ENCODE results near the gene NEXN.

DNA sequence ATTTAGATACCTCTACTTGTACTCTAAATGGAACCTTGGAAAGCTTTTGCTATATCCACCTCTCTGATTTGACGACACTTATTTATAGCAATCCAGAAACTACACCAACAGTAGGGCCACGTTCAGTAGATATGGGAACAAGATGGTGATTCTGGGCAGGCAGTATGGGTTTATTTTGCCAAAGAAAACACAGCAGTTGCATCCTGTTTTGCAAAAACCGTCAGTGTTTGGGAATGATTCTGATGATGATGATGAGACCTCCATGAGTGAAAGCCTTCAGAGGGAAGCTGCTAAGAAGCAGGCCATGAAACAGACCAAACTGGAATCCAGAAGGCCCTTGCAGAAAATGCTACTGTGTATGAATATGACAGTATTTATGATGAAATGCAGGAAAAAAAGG is 41.5 kb upstream of the NEXN start:
- TF ChIP-seq, protein P1, sequence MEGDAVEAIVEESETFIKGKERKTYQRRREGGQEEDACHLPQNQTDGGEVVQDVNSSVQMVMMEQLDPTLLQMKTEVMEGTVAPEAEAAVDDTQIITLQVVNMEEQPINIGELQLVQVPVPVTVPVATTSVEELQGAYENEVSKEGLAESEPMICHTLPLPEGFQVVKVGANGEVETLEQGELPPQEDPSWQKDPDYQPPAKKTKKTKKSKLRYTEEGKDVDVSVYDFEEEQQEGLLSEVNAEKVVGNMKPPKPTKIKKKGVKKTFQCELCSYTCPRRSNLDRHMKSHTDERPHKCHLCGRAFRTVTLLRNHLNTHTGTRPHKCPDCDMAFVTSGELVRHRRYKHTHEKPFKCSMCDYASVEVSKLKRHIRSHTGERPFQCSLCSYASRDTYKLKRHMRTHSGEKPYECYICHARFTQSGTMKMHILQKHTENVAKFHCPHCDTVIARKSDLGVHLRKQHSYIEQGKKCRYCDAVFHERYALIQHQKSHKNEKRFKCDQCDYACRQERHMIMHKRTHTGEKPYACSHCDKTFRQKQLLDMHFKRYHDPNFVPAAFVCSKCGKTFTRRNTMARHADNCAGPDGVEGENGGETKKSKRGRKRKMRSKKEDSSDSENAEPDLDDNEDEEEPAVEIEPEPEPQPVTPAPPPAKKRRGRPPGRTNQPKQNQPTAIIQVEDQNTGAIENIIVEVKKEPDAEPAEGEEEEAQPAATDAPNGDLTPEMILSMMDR (IDR thresholded peaks at IDR 0.05) = no peak
- no peak for TF ChIP-seq POLR2A (IDR thresholded peaks at IDR 0.05)

Data from right lobe of liver (tissue), 4 donors.